ENCODE data around the gene TMEM62.
"Not testable (repeated sequence)": the region's sequence is repeated elsewhere in the genome, so short reads cannot be mapped to it uniquely, and the experiment has no call there.

Gene TMEM62

GRCh38 chr15:43210172-43210745, 76.9 kb downstream of the TMEM62 start:
- DNase-seq (ENCODE audit: low spot score): no peak

GRCh38 chr15:43210807-43211206, 77.4 kb downstream of the TMEM62 start:
- DNase-seq (ENCODE audit: low spot score): no peak

DNA sequence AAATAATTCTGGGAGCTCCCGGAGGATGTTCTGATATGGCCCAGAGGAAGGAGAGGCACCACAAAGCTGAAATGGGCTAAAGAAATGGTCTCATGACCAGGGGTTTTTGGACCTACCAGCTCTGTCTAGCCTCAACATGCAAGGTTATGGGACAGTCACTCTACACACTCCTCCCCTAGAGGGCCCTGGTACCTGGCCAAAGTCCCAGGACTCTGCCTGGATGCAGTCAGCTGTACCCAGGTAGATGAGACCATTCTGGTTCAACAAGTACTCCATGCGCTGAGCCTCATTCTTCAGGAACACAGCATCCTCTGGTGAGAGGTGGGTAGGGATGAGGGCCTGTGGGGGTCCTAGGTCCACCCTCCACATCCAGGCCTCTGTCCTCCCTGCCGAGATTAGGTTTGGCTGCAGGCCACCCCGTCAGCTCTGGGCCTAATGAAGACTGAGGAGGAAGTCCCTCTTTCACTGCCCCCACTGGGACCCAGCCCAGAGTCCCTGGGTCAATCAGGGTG, 77.9 kb downstream of the TMEM62 start:
- no peak for DNase-seq (ENCODE audit: low spot score)

- DNase-seq (ENCODE audit: low spot score): no peak
Observed at GRCh38 chr15:43212299-43212698, 78.9 kb downstream of the TMEM62 start.

- DNase-seq (ENCODE audit: low spot score): no peak
Observed at GRCh38 chr15:43212951-43213350, 79.6 kb downstream of the TMEM62 start.

DNA sequence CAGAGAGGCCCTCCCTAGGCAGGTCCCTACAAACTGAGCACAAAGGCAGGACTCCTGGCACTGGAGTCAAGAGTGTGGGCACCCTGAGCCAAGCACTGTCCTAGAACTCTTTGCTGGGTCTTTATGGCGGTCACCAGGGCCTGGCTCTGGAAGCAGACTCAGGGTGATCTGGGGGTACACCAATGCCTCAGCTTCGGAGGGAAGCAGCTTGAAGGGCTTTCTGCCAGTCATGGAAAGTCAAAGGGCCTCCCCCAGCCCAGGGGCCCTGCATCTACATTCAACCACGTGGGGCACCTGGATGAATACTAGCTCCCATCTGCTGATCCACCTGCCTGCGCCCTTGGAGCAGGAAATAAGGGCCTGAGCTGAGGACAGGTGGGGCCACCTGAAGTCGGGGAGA, 80.1 kb downstream of the TMEM62 start:
- no peak for DNase-seq (ENCODE audit: low spot score)

- DNase-seq (ENCODE audit: low spot score): no peak
Observed at GRCh38 chr15:43214169-43214568, 80.8 kb downstream of the TMEM62 start.

- no peak for DNase-seq (ENCODE audit: low spot score)
Observed at GRCh38 chr15:43214592-43215295, 81.4 kb downstream of the TMEM62 start.

DNA sequence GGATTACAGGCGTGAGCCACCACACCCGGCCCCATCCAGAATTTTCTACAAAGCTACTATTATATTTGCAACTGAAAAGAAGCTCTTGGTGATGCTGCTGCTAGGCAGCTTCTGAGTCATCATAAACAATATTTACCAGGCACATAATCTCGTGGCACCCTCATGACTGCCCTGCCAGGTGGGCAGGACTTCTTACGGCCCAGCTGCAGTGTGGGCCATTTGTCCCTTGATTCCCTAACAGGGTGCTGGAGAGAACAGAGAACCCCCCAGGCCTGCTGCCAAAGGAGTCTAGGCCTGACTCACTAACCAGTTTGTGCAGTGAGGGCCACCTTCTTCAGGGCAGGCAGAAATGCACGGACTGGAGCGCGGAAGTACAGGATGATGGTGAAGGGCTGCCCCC, 82.6 kb downstream of the TMEM62 start:
- no peak for DNase-seq (ENCODE audit: low spot score)

GRCh38 chr15:43218908-43219706, 85.7 kb downstream of the TMEM62 start:
- no peak for DNase-seq (ENCODE audit: low spot score)

DNA sequence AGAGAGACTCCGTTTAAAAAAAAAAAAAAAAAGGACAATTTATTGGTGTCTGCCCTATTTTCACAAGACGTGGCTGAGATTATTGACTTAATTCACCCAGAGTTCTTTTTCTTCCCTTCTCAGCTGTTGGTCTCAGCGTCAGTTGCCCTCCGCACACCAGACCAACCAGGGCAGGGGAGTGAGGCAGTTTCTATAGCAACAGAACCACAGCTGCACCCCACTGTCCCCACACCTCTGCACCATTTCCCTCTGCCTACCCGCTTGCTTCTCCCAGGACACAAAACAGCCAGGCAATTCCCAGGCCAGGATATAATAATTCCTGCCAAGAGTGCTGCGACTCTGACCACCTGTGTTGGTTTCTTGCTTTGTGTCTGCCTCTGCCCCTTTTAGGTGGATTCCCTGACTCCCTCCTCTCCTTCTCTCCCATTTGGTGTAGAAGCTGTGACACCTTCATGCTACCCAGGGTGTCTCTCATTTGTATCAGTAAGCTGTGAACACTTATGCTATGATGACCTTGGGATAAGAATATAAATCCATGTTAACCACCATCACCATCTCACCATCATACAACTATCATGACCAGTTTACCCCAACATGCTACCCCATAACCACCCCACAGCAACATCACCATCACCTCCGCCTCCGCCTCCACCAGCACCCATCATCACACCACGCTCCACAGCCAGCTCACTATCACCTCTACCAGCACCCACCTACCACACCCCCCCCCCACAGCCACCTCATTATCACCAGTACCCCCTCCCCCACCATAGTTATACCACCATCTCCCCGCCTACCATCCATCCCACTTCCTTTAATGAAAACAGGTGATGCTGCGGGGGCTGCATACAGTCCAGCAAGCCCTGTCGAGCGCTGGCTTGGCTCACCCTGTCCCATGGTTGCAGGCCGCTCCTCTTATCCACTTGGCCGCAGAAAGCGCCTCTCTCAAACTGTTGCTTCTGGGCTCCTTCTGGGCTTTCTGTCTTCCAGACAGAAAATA, 86.8 kb downstream of the TMEM62 start:
- no peak for DNase-seq (ENCODE audit: low spot score)

- no peak for DNase-seq (ENCODE audit: low spot score)
Observed at GRCh38 chr15:43220991-43221403, 87.6 kb downstream of the TMEM62 start, which contains the start of gene EPB42. EPB42 (minus strand) TSS chr15:43221018; CDS start chr15:43220825, 193 bp downstream.

DNA sequence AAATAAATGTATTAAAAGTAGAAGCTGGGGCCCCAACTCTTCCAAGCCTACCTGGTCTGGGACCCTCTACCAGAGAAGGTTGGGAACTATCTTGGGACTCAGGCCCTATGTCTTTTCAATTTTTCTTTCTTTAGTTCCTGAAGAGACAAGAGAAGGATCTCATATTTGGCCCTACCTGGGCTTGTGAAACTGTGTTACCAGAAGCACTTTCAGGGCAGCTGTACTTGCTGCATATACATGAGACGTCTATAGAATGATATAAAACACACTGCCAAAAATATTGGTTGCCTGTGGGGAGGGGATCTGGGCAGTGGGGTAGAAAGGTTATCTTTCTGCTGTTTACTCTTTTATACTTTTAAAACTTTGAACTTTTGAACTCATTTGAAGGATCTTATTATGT, 88.0 kb downstream of the TMEM62 start:
- DNase-seq (ENCODE audit: low spot score): no peak

DNA sequence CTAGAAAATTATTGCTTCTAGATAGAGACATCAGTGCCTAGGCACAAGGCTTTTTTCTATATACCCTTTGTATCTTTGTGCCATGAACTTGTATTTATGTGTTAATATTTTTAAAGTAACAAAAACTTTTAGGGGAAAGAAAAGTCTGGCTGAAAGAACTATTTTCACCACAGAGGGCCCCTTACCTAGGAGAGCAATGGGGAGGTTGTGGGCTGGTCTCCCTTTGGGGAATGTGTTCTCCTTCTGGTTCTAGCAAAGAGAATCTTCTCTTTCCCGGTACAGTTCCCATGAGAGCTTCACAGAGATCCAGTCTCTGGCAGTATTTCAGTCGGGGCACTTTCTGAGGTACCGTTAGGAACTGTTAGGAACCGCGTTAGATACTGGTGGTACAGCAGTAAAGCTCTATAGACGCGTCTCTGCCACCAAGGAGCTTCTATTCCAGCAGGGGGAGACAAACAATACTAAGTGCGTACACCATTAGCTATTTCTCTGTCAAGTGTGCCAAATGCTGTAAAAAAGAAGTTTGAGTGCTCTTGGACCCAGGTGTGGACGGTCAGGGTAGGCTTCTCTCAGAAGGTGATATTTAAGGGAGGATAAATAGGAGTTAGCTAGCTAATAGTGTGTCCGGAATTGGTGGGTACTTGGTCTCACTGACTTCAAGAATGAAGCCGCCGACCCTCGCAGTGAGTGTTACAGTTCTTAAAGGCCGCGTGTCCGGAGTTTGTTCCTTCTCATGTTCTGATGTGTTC, 92.0 kb downstream of the TMEM62 start:
- peak; percentile 53 for DNase-seq (ENCODE audit: low spot score)

DNA sequence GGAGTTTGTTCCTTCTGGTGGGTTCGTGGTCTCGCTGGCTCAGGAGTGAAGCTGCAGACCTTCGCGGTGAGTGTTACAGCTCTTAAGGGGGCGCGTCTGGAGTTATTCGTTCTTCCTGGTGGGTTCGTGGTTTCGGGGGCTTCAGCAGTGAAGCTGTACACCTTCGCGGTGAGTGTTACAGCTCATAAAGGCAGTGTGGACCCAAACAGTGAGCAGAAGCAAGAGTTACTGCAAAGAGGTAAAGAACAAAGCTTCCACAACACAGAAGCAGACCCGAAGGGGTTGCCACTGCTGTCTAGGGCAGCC, 92.5 kb downstream of the TMEM62 start:
- DNase-seq (ENCODE audit: low spot score): not testable (repeated sequence)

- no peak for DNase-seq (ENCODE audit: low spot score)
Observed at GRCh38 chr15:43226436-43227305, 93.3 kb downstream of the TMEM62 start.

- no peak for DNase-seq (ENCODE audit: low spot score)
Observed at GRCh38 chr15:43229977-43230376, 96.6 kb downstream of the TMEM62 start.

DNA sequence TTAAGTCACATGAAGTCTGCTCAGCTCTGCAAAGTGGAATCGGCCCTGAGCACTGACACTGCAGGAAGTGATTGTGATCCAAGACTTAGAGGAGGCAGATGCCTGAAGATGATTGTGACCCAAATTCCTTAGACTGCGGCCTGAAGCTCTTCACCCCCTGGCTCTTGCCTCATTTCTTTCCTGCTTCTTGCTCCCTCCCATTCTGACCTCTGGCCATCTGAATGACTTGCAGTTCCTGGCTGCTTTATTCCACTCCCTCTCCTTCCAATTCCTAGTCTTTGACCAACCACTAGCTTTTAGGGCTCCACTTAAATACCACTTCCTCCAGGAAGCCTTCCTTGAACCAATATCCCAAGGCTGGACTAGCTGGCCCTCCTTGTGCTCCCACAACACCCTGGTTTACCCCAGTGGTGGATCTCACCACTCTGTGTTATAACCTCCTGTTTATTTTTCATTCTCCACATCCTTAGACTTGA, 97.3 kb downstream of the TMEM62 start:
- DNase-seq (ENCODE audit: low spot score): no peak

DNA sequence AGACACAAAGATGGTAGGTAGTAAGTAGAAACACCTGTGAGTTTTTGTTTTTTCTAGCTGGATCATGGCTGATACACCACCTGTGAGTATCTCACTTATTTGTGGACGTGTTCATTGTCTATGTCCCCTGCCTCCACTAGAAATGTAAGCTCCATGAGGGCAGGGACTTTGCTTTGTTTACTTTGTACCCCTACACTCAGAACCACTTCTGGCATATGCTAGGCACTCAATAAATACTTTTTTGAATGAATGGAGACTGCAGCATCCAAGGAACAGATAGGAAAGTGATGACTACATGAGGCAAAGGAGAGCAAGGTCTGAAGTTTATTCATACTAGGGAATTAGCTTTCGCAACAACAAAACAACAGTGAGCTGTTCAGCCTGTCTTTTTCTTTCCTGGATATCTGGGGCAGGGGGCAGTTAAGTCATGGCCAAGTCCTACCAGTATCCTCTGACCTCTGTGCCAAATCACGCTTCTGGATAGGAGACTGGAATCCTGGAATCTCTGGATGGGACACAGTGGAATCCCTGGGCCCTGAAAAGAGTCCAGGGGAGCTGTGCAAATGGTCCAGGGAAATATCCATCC, 99.0 kb downstream of the TMEM62 start:
- no peak for DNase-seq (ENCODE audit: low spot score)

All from CD4-positive, alpha-beta T cell treated with Interleukin-15 for 4 hours (primary cell).